T-cell (primary cell): Measurements from ENCODE around the gene SERPINE1. TPM values are rescaled to one million over a fixed set of nuclear protein-coding genes. Genes with fewer than 3 reads are reported as not detected.

Experiments used
- ATAC-seq, 4 experiments: fragments of 200-7000 bp in 3 of 4; fragments of 150-1000 bp in 1 of 4; cut with Tn5 transposase; replicated peaks in 1 of 4; 1 replicate in 3 of 4; 2 replicates in 1 of 4; pipeline ENCODE4 v1.10.0; 2021; ENCODE audit warnings: moderate library complexity in 3 of 4, mild to moderate bottlenecking in 2 of 4, moderate number of reproducible peaks in 1 of 4
- CTCF ChIA-PET, 2 donors: fragments of 300-600 bp; sonication (Branson Sonifier 250); formaldehyde crosslinking; loops; one replicate each; lab custom pipeline; 2022; ENCODE audit warnings: antibody characterized with exemption in 2 of 2; lab: Charles Lee
- POLR2A ChIA-PET, 2 donors: fragments of 300-600 bp; sonication (Branson Sonifier 250); formaldehyde crosslinking; loops; one replicate each; lab custom pipeline; 2022; ENCODE audit warnings: antibody characterized with exemption in 2 of 2; lab: Charles Lee
- DNase-seq, 35 experiments: peaks; one replicate each; pipeline versions ENCODE4 v3.0.0 to v3.0.0-alpha.2; 2013 to 2023
- H3K27ac ChIP-seq: one replicate; pipeline ENCODE4 v1.5.1; 2013; ENCODE audit warnings: low read length
- H3K27me3 ChIP-seq, 2 experiments: replicated peaks in 1 of 2; 1 replicate in 1 of 2; 2 replicates in 1 of 2; pipeline versions ENCODE4 v1.6.1 to v1.7.0; 2013; ENCODE audit warnings: low read length in 1 of 2, mixed read lengths in 1 of 2; ENCODE audit not compliant: control insufficient read depth in 2 of 2, insufficient read depth in 2 of 2; ENCODE audit errors: extremely low read depth in 1 of 2
- H3K36me3 ChIP-seq, 2 donors: 1 replicate in 1 of 2; 2 replicates in 1 of 2; pipeline versions ENCODE4 v1.6.1 to v1.7.0; 2013; ENCODE audit warnings: low read length in 1 of 2; ENCODE audit not compliant: control insufficient read depth in 2 of 2, insufficient read depth in 1 of 2; ENCODE audit errors: extremely low read depth in 1 of 2
- H3K4me1 ChIP-seq, 2 experiments: 1 replicate in 1 of 2; 2 replicates in 1 of 2; pipeline versions ENCODE4 v1.6.1 to v1.7.0; 2013; ENCODE audit warnings: low read length in 2 of 2, mixed read lengths in 1 of 2; ENCODE audit not compliant: insufficient read depth in 2 of 2, control insufficient read depth in 1 of 2; ENCODE audit errors: extremely low read depth in 1 of 2
- H3K4me3 ChIP-seq, 2 donors: 1 replicate in 1 of 2; 2 replicates in 1 of 2; pipeline versions ENCODE4 v1.5.1 to v1.7.0; 2013; ENCODE audit warnings: mild to moderate bottlenecking in 2 of 2, low read length in 1 of 2, moderate library complexity in 1 of 2; ENCODE audit not compliant: control insufficient read depth in 1 of 2; ENCODE audit errors: extremely low read depth in 1 of 2
- H3K9me3 ChIP-seq: 2 replicates; pipeline ENCODE4 v1.7.0; 2013
- H3K27ac Mint-ChIP-seq, 2 donors: one replicate each; pipeline ENCODE4 v1.8.0; 2020 to 2021; ENCODE audit warnings: mild to moderate bottlenecking in 2 of 2, mixed read lengths in 2 of 2
- H3K27me3 Mint-ChIP-seq, 2 donors: one replicate each; pipeline ENCODE4 v1.8.0; 2021 to 2022; ENCODE audit warnings: mixed read lengths in 2 of 2
- H3K36me3 Mint-ChIP-seq: one replicate; pipeline ENCODE4 v1.8.0; 2021; ENCODE audit warnings: mixed read lengths
- H3K4me1 Mint-ChIP-seq, 3 donors: one replicate each; pipeline ENCODE4 v1.8.0; 2020 to 2022; ENCODE audit warnings: mixed read lengths in 3 of 3, mild to moderate bottlenecking in 1 of 3
- H3K4me3 Mint-ChIP-seq, 3 donors: one replicate each; pipeline ENCODE4 v1.8.0; 2020 to 2022; ENCODE audit warnings: mild to moderate bottlenecking in 3 of 3, mixed read lengths in 3 of 3, moderate library complexity in 3 of 3
- H3K9me3 Mint-ChIP-seq, 3 donors: one replicate each; pipeline ENCODE4 v1.8.0; 2020 to 2022; ENCODE audit warnings: mixed read lengths in 3 of 3
- WGBS: methylation state at CpG from one replicate; pipeline ENCODE4 v1.1.5; 2013; ENCODE audit warnings: missing lambda C conversion rate; ENCODE audit not compliant: insufficient coverage; 5-methylcytosine and 5-hydroxymethylcytosine counted together
- total RNA-seq, 35 experiments: library from RNA in 6 of 35; stranded (reverse) in 6 of 35; fragments of 120-200 nt in 1 of 35; gene quantifications; one replicate each; pipeline versions ENCODE4 v1.2.1 to v1.2.4 and lab custom pipeline; 2013 to 2026

Gene SERPINE1
- total RNA-seq, 5 donors from 2014 or later (not counting 1 experiment from before 2014, with no cell fraction given), result 0.18 to 0.79 (median 0.51) TPM; not detected in 1

DNA sequence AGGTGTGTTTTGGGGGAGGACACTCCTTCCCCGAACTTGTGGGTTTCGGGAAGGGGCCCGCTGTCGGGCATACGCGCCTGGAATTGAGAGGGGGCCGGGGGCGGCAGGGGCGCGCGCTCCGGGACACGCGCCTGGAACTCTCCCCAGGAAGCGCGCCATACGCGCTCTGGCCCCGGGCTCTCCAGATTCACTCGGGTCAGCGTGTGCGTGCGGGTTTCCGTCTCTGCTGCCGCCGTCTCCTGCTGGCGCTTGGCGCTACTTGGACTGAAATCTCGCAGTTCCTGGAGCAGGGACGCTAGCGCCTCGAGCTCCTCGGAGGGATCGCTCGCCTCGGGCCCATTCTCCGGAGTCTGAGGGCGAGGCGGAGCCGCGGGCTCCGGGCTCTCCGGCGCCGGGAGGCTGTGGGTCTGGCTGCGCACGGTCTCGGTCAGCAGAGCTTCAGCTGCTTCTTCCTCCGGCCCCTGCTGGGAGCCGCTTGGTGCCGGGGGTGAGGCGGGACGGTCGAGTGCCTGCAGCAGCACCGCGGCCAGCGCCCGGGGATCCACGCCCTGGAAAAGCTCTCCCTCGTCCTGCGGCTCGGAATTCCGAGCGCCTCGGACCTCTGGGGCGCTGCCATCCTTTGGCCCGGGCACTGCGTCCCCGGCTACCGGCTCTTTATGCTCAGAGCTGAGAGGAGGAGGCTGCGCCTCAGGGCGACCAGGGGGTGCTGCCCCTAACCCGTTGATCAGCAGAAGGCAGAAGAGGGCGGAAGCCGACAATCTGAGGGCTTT, 37.4 kb downstream of the SERPINE1 start:
- Mint-ChIP-seq H3K4me1 (peaks cover 37 to 51% (median 38%) of the 10 kb centered on the region in 3 donors), H3K36me3 (peaks cover 13% of the 10 kb centered on the region), H3K27me3 (peaks cover 39 to 57% of the 10 kb centered on the region in 2 donors), H3K4me3 (peak overlapping the region in 2 of 3 donors; percentile 31 to 86), H3K9me3 (no peaks in the 10 kb centered on the region), H3K27ac (peak overlapping the region in 1 of 2 donors; percentile 36)
- ChIA-PET CTCF (interaction anchor here (0.9 to 1.9 kb wide), 2 partner anchors 8 to 20 kb away, joined by 3 to 6 read pairs; no protein-coding TSS in a partner anchor), POLR2A (no interaction called here)
- no peaks in the 10 kb centered on the region for H3K9me3 ChIP-seq
- WGBS, result 5% methylated on average over 73 of the region's 75 CpGs
- peaks cover 16 to 53% of the 10 kb centered on the region in 2 experiments for H3K4me1 ChIP-seq
- ATAC-seq (no peak), DNase-seq (peak in 1 of 35 experiments; percentile 19)
- H3K36me3 ChIP-seq, result peaks cover 0 to 1% of the 10 kb centered on the region in 2 donors
- H3K27me3 ChIP-seq, result peaks cover 13 to 91% of the 10 kb centered on the region in 2 experiments
- H3K27ac ChIP-seq, result no peak overlapping the region
- peak overlapping the region in 1 of 2 donors; percentile 52 for H3K4me3 ChIP-seq

DNA sequence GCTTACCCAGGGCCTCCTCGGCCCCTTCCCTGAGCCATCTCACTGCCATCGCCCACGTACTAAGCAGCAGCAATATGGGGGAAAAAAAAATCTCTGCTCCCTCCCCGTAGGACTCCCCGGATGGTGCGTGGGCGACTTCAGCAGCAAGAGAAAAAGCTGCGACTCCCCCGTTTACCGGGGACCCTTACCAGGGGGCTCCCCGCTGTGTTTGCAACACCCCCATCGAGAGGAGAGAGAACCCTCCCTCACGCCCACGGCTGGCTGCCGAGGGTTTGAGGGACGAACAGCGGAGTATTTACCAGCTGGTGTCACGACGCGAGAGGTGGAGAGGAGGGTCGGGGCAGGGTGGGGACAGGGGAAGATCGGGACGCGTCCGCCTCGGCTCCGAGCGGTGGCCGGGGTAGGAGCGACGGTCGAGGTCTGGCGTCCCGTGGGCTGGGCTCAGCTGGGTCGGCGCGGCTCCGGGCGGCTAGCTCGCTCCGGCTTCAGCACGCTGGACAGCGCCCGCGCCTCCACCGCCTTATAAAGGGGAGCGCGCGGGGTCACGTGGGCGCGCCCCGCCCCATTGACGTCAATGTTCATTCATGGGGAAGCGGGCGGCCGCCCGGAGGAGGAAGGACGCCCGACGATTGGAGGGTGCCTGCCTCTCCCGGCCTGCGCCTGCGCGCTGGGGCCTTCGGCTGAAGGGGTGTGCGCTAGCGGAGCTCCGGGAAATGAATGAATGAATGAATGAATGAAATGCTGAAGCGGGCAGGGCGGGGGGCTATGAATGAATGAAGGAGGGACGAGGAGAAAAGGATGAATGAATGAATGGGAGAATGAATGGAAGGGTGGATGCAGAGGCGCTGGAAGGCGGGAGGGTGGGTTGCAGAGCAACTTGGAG, 38.4 kb downstream of the SERPINE1 start, which contains the start of gene VGF:
VGF (minus strand) TSS at position 495 of the 883 bp plus-strand sequence. CDS start 726 bp downstream, outside the sequence.
- WGBS, result 2% methylated on average over 60 of the region's 74 CpGs
- Histone ChIP-seq H3K27me3 (peaks cover 17 to 91% of the 10 kb centered on the region in 2 experiments), H3K36me3 (no peaks in the 10 kb centered on the region), H3K4me1 (peaks cover 20 to 63% of the 10 kb centered on the region in 2 experiments), H3K4me3 (peak within 1 kb of the TSS; percentile 5 to 54), H3K9me3 (no peaks in the 10 kb centered on the region), H3K27ac (no peak within 1 kb of the TSS)
- ATAC-seq (peak; percentile 76 to 87 (median 78)), DNase-seq (peak; percentile 82 to 96 (median 91))
- Mint-ChIP-seq H3K9me3 (no peaks in the 10 kb centered on the region), H3K4me1 (peaks cover 47 to 61% (median 49%) of the 10 kb centered on the region in 3 donors), H3K27ac (peak within 1 kb of the TSS in 1 of 2 donors; percentile 82), H3K36me3 (peaks cover 7% of the 10 kb centered on the region), H3K4me3 (peak within 1 kb of the TSS; percentile 64 to 86 (median 65)), H3K27me3 (peaks cover 45 to 67% of the 10 kb centered on the region in 2 donors)
- POLR2A ChIA-PET, result interaction anchor here in 1 of 2 donors (0.6 to 0.7 kb wide), 2 partner anchors 53 to 1017 kb away, joined by 3 read pairs; partner anchors contain the start of gene ZNHIT1
- CTCF ChIA-PET, result interaction anchor here (0.9 to 1.9 kb wide), 3 partner anchors 9 to 21 kb away, joined by 3 to 6 read pairs (median 3); no protein-coding TSS in a partner anchor

DNA sequence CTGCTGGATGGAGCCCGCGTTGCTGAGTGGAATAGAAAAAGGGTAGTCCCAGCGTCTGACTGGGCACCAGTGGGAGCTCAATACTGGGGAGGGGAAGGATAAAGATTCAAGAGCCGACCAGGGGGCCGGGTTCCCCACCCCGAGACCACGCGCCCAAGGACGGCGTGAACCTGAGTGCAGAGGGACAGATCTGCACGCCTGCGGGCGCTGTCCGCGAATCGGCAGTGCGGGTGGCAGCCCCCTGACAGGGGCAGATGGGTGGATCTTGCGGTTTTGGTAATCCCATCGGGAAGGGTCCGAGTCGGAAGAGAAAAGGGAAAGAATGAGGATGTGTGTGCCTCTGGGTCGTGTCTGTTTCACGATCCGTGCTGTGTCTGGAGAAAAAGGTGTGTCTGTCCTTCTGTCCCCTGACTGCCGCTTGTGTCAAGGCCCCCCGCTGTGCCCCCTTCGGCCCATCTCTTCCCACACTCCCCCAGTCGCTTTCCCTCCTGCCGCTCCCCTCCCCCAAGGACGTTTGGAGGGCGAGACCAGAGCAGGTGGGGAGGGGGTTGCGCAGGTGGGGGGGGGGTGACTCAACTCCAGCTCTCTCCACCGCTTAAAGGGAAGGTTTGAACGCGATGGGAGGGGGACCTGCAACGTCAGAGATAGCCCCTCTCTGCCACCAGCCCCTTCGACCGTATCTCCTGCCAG, 39.2 kb downstream of the SERPINE1 start:
- DNase-seq (no peak), ATAC-seq (no peak)
- Histone ChIP-seq H3K27me3 (peaks cover 22 to 93% of the 10 kb centered on the region in 2 experiments), H3K27ac (no peak overlapping the region), H3K4me3 (peak overlapping the region; percentile 5 to 54), H3K36me3 (no peaks in the 10 kb centered on the region), H3K9me3 (no peaks in the 10 kb centered on the region), H3K4me1 (peaks cover 28 to 71% of the 10 kb centered on the region in 2 experiments)
- H3K4me1 Mint-ChIP-seq, result peaks cover 55 to 69% (median 57%) of the 10 kb centered on the region in 3 donors
- H3K27ac Mint-ChIP-seq, result peak overlapping the region in 1 of 2 donors; percentile 82
- 4% methylated on average over 21 of the region's 38 CpGs for WGBS
- peaks cover 5% of the 10 kb centered on the region for H3K36me3 Mint-ChIP-seq
- ChIA-PET POLR2A (interaction anchor here in 1 of 2 donors (0.6 kb wide), 1 partner anchor 1606 kb away, joined by 5 read pairs; no protein-coding TSS in a partner anchor), CTCF (interaction anchor here in 1 of 2 donors (1.4 to 1.9 kb wide), 2 partner anchors 8 to 22 kb away, joined by 3 to 6 read pairs; no protein-coding TSS in a partner anchor)
- no peaks in the 10 kb centered on the region for H3K9me3 Mint-ChIP-seq
- H3K27me3 Mint-ChIP-seq, result peaks cover 51 to 74% of the 10 kb centered on the region in 2 donors
- H3K4me3 Mint-ChIP-seq, result peak overlapping the region; percentile 64 to 86 (median 65)

DNA sequence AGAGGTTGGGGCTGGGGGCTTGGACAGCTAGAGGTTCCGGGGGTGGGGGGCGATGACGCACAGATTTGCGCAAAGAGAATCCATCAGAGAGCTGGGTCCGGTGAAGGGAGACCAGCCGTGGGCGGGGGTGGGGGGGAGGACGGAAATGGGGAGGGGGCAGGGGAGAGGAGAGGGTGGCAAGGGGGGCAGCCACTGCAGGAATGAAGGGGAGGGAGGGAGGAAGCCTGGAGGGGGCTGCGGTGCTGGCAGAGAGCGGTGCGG, 39.7 kb downstream of the SERPINE1 start:
- Histone ChIP-seq H3K36me3 (no peaks in the 10 kb centered on the region), H3K4me1 (peaks cover 32 to 76% of the 10 kb centered on the region in 2 experiments), H3K27me3 (peaks cover 22 to 93% of the 10 kb centered on the region in 2 experiments), H3K4me3 (no peak overlapping the region), H3K9me3 (no peaks in the 10 kb centered on the region), H3K27ac (no peak overlapping the region)
- WGBS, result 11% methylated on average over 3 of the region's 11 CpGs
- H3K4me1 Mint-ChIP-seq, result peaks cover 60 to 70% (median 62%) of the 10 kb centered on the region in 3 donors
- ChIA-PET CTCF (no interaction called here), POLR2A (interaction anchor here in 1 of 2 donors (0.6 kb wide), 1 partner anchor 1606 kb away, joined by 5 read pairs; no protein-coding TSS in a partner anchor)
- H3K9me3 Mint-ChIP-seq, result no peaks in the 10 kb centered on the region
- H3K36me3 Mint-ChIP-seq, result peaks cover under 1% of the 10 kb centered on the region
- H3K4me3 Mint-ChIP-seq, result peak overlapping the region in 1 of 3 donors; percentile 86
- DNase-seq (no peak), ATAC-seq (no peak)
- H3K27me3 Mint-ChIP-seq, result peaks cover 56 to 74% of the 10 kb centered on the region in 2 donors
- H3K27ac Mint-ChIP-seq, result no peak overlapping the region

DNA sequence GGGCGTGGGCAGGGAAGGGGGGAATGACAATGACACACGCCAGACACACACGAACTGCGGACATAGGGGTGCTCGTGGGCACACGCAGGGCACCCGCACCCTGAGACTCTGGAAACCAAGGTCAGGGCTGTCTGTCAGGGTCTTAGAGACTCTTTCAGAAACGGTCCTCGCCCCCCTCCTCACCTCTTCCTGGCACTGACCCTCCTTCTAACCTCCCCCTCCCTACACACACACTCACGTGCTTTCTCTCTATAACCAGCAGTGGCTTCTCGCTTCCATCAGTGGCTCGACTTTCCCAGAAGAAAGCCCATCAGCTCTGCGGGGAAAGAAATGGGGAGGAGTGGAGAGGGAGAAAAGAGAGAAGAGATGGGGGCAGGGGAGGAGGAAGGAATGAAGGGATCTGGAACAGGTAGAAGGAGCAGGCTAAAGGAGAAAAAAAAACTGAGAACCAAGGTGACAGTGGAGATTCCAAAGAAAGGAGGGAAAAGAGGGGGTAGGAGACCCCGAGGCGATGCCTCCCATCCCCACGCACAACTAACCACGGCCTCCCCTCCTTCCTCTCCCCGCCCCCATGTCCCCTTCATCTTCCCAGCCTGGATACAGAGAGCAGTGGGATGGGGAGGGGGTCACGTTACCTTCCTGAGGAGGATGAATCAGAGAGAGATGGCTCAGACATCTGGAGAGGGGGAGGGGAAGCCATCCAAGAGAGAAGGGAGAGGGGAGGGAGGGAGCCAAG, 40.2 kb downstream of the SERPINE1 start:
- peaks cover 35 to 81% of the 10 kb centered on the region in 2 experiments for H3K4me1 ChIP-seq

More for the DNA sequence above, 40.2 kb downstream of the SERPINE1 start:
- no peaks in the 10 kb centered on the region for H3K36me3 ChIP-seq
- H3K27me3 Mint-ChIP-seq, result peaks cover 60 to 78% of the 10 kb centered on the region in 2 donors
- 1% methylated on average over 9 of the region's 19 CpGs for WGBS
- DNase-seq (no peak), ATAC-seq (no peak)
- H3K9me3 ChIP-seq, result no peaks in the 10 kb centered on the region
- POLR2A ChIA-PET, result no interaction called here
- peaks cover 21 to 93% of the 10 kb centered on the region in 2 experiments for H3K27me3 ChIP-seq
- H3K27ac Mint-ChIP-seq, result no peak overlapping the region
- no peak overlapping the region for H3K4me3 ChIP-seq
- H3K36me3 Mint-ChIP-seq, result no peaks in the 10 kb centered on the region
- CTCF ChIA-PET, result no interaction called here
- H3K27ac ChIP-seq, result no peak overlapping the region
- H3K4me1 Mint-ChIP-seq, result peaks cover 64 to 75% (median 66%) of the 10 kb centered on the region in 3 donors
- H3K9me3 Mint-ChIP-seq, result no peaks in the 10 kb centered on the region
- H3K4me3 Mint-ChIP-seq, result peak overlapping the region in 1 of 3 donors; percentile 86
